Epithelial cell of proximal tubule (primary cell): ENCODE results near the gene PITPNM1. TPM values are rescaled to one million over a fixed set of nuclear protein-coding genes. Genes with fewer than 3 reads are reported as not detected.

Experiments
- DNase-seq: peaks from one replicate; pipeline ENCODE4 v3.0.0-alpha.2; 2011; ENCODE audit warnings: low read depth
- H3K4me3 ChIP-seq: 2 replicates; pipeline ENCODE4 v1.5.1; 2011; ENCODE audit warnings: low read depth, mild to moderate bottlenecking, low read length
- CTCF ChIP-seq: conservative IDR thresholded peaks from 2 replicates; pipeline ENCODE4 v1.5.1; 2012; ENCODE audit warnings: low read depth, mild to moderate bottlenecking, low read length
- total RNA-seq: library from RNA; depleted of rRNA; stranded (reverse); fragments of >200 nt; gene quantifications from 2 replicates; pipeline ENCODE4 v1.2.3, GENCODE V29; 2015

The PITPNM1 gene
- total RNA-seq, 1 donor from 2014 or later = 74.1 TPM

GRCh38 chr11:67523556-67524479 lies 18.7 kb upstream of the PITPNM1 start:
- DNase-seq = no peak
- no peak overlapping the region for H3K4me3 ChIP-seq
- TF ChIP-seq CTCF = no peak

GRCh38 chr11:67522844-67523555 lies 17.8 kb upstream of the PITPNM1 start, which contains the start of gene CABP2:
Gene CABP2 (minus strand): TSS chr11:67523446. CDS start chr11:67523326, 120 bp downstream.
- no peak for DNase-seq
- no peak for TF ChIP-seq CTCF
- no peak within 1 kb of the TSS for H3K4me3 ChIP-seq

- no peak overlapping the region for H3K4me3 ChIP-seq
- DNase-seq = no peak
- TF ChIP-seq CTCF = no peak
Observed at GRCh38 chr11:67522338-67522737, 17.2 kb upstream of the PITPNM1 start.

- no peak for TF ChIP-seq CTCF
- no peak overlapping the region for H3K4me3 ChIP-seq
- DNase-seq = no peak
Observed at GRCh38 chr11:67521924-67522323, 16.8 kb upstream of the PITPNM1 start.

GRCh38 chr11:67520856-67521824 lies 16.0 kb upstream of the PITPNM1 start:
- no peak for TF ChIP-seq CTCF
- DNase-seq = no peak

GRCh38 chr11:67519726-67520125 lies 14.6 kb upstream of the PITPNM1 start:
- no peak for DNase-seq
- TF ChIP-seq CTCF = no peak
- H3K4me3 ChIP-seq = no peak overlapping the region

More at GRCh38 chr11:67520856-67521824, 16.0 kb upstream of the PITPNM1 start:
- H3K4me3 ChIP-seq = no peak overlapping the region
